ENCODE measurements around the gene BUB3.

GRCh38 chr10:123148414-123149161, 5.6 kb upstream of the BUB3 start:
- TF ChIP-seq EZH2 (IDR thresholded peaks at IDR 0.05; ENCODE audit: borderline replicate concordance, low read length) (no peak), CTCF (IDR thresholded peaks at IDR 0.05; ENCODE audit: low read length) (no peak)
